GM15510 (cell line): ENCODE results near the gene CYP2B6.

ENCODE experiments used
- POLR2A ChIP-seq: IDR thresholded peaks from 3 replicates; pipeline ENCODE4 v1.6.1; 2011; ENCODE audit warnings: borderline replicate concordance; ENCODE audit not compliant: insufficient read length; ENCODE audit errors: extremely low read depth

Gene CYP2B6

DNA sequence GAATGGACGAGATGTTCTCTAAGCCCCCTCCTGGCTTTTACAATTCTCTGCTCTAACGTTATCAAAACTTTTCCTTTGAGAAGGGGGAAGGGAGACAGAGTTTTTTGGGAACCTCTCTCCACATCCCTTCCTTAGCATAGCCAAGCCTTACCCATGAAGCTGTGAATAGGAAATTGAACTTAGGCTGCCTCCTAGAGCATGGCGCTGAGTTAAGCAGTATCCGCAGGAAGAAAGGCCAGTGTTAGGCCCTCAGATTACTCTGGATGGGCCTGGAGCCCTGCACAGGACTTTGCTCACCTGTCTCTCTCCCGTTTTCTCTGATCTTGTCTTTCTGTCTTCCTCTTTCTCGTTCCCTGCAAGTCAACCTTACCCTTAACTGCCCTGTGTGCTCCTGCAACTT lies 39.6 kb downstream of the CYP2B6 start:
- TF ChIP-seq POLR2A = no peak

DNA sequence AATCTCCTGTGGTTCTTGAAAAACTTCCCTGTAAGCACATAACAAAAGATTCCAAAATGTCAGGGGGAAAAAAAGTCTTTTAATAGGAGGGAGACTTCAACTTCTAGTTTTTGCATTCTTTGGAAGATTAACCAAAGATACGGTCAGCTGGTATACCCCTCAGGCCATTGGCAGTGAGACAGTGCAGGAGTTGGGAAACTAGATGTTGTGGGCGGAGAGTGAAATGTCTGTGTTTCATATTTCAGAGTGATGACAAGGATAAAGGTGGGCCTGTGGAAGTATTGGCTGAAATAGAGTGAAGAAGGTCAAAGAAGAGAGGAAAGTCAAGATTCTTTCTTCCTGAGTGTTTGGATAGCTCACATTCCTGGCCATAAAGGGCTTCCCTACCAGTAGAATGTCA lies 40.8 kb downstream of the CYP2B6 start:
- no peak for TF ChIP-seq POLR2A

DNA sequence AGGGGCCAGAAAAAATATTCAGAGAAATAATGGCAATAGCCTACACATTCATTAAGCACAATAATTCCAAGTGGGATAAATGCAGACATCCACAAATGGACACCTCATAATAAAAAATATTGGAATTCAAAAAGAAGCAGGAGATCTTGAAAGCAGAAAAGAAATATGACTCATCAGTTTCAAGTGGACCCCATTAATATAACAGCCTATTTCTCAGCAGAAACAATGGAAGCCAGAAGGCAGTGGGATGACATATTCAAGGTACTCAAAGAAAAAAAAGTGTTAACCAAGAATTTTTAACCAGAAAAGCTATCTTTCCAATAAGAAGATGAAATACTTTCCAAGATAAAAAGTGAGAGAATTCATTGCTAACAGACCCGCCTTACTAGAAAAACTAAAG lies 48.7 kb downstream of the CYP2B6 start:
- TF ChIP-seq POLR2A = no peak

DNA sequence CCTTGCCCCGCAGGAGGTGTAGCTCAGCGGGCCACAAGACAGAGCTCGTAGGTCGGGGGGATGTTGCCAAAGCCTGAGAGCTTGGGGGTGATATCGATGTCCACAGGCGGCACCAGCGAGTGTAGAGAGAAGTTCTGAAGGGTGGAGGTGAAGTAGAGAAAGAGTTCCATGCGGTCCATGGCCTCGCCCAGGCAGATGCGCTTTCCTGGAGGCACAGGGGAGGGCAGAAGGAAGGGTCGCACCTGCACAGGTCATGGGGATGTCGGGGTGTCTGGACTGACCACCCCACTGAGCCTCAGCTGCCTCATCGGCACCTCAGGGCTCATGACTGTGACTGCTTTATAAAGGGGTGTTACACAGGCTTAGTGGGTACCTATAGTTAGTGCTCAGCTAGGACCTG lies 59.3 kb downstream of the CYP2B6 start:
- TF ChIP-seq POLR2A = no peak

DNA sequence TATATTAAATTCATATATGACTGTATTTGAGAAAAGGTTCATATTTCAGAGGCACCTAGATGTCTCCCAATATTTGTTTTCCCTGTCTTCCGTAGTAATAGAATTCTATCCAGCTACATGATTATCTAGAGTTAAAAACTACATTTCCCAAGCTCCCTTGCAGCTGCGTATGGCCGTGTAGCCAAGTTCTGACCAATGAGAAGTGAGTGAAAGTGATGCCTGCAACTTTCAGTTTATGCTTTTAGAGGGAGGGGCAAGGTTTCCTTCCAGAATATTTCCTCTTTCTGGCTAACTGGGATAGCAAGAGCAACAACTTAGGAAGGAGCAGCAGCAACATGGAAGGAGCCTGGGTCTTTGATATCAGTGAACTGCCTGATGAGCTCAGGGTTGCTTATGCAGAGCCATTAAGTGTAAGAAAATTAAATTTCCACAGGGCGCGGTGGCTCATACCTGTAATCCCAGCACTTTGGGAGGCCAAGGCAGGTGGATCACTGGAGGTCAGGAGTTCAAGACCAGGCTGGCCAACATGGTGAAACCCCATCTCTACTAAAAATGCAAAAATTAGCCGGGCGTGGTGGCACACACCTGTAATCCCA lies 74.0 kb downstream of the CYP2B6 start:
- TF ChIP-seq POLR2A = no peak
